Natural killer cell (primary cell): Measurements from ENCODE around the gene MTR. TPM values are rescaled to one million over a fixed set of nuclear protein-coding genes. Genes with fewer than 3 reads are reported as not detected.

Source experiments
- ATAC-seq, 3 donors: fragments of 150-1000 bp in 2 of 3; fragments of 200-7000 bp in 1 of 3; cut with Tn5 transposase; 1 replicate in 1 of 3; 2 replicates in 2 of 3; pipeline ENCODE4 v1.10.0; 2021; ENCODE audit warnings: mild to moderate bottlenecking in 2 of 3, moderate library complexity in 2 of 3
- DNase-seq, 2 donors: peaks; one replicate each; pipeline versions ENCODE4 v3.0.0 to v3.0.0-alpha.2; 2013 to 2021; ENCODE audit warnings: mixed read lengths in 1 of 2
- H3K27ac ChIP-seq: one replicate; pipeline ENCODE4 v1.5.1; 2013; ENCODE audit warnings: mild to moderate bottlenecking, low read length
- H3K27me3 ChIP-seq: one replicate; pipeline ENCODE4 v1.6.1; 2013; ENCODE audit warnings: low read length; ENCODE audit not compliant: control insufficient read depth, insufficient read depth
- H3K36me3 ChIP-seq: one replicate; pipeline ENCODE4 v1.6.1; 2013; ENCODE audit warnings: low read length; ENCODE audit not compliant: control insufficient read depth, insufficient read depth
- H3K4me1 ChIP-seq: one replicate; pipeline ENCODE4 v1.6.1; 2013; ENCODE audit warnings: low read length; ENCODE audit not compliant: control insufficient read depth, insufficient read depth
- H3K4me3 ChIP-seq: one replicate; pipeline ENCODE4 v1.5.1; 2013; ENCODE audit warnings: low read length
- H3K9me3 ChIP-seq: one replicate; pipeline ENCODE4 v1.6.1; 2013; ENCODE audit warnings: low read length; ENCODE audit not compliant: control insufficient read depth, insufficient read depth
- H3K27ac Mint-ChIP-seq, 2 donors: one replicate each; pipeline ENCODE4 v1.8.0; 2022; ENCODE audit warnings: mild to moderate bottlenecking in 2 of 2, mixed read lengths in 2 of 2, moderate library complexity in 1 of 2
- H3K27me3 Mint-ChIP-seq, 2 donors: one replicate each; pipeline ENCODE4 v1.8.0; 2022; ENCODE audit warnings: low read depth in 2 of 2, mixed read lengths in 2 of 2
- H3K36me3 Mint-ChIP-seq: one replicate; pipeline ENCODE4 v1.8.0; 2022; ENCODE audit warnings: mixed read lengths
- H3K4me1 Mint-ChIP-seq, 2 donors: one replicate each; pipeline ENCODE4 v1.8.0; 2022; ENCODE audit warnings: mixed read lengths in 2 of 2
- H3K4me3 Mint-ChIP-seq: one replicate; pipeline ENCODE4 v1.8.0; 2022; ENCODE audit warnings: mild to moderate bottlenecking, moderate library complexity, mixed read lengths
- H3K9me3 Mint-ChIP-seq, 2 donors: one replicate each; pipeline ENCODE4 v1.8.0; 2022; ENCODE audit warnings: mixed read lengths in 2 of 2
- WGBS: methylation state at CpG from one replicate; pipeline ENCODE4 v1.1.7; 2013; ENCODE audit warnings: missing lambda C conversion rate; ENCODE audit not compliant: insufficient coverage; 5-methylcytosine and 5-hydroxymethylcytosine counted together
- intact Hi-C: fragments of 100-400 bp; cut with micrococcal nuclease; formaldehyde crosslinking; loops from one replicate; pipeline ENCODE4 v1.14.2; 2022
- total RNA-seq, 4 donors: library from RNA; stranded (reverse); fragments of 120-200 nt in 1 of 4; gene quantifications; one replicate each; pipeline versions ENCODE4 v1.2.3 to v1.2.4, GENCODE V29; 2013 to 2022
- TF ChIP-seq, protein P1 (sequence below): fragments of 200-600 bp; IDR thresholded peaks from one replicate; pipeline ENCODE4 v1.8.0; 2022; ENCODE audit warnings: antibody characterized with exemption

Gene MTR
- total RNA-seq, 3 donors from 2014 or later (not counting 1 experiment from before 2014, with no cell fraction given) = 28.4 to 41.1 (median 38.4) TPM

- WGBS = 67% methylated on average over 2 of the region's 2 CpGs
- H3K27me3 ChIP-seq = no peaks in the 10 kb centered on the region
- Mint-ChIP-seq H3K9me3 (peaks cover 2 to 10% of the 10 kb centered on the region in 2 donors), H3K27me3 (no peaks in the 10 kb centered on the region), H3K27ac (no peak overlapping the region), H3K4me1 (no peaks in the 10 kb centered on the region), H3K4me3 (no peak overlapping the region), H3K36me3 (peaks cover 15% of the 10 kb centered on the region)
- no peak overlapping the region for H3K27ac ChIP-seq
- no peaks in the 10 kb centered on the region for H3K36me3 ChIP-seq
- TF ChIP-seq, protein P1, sequence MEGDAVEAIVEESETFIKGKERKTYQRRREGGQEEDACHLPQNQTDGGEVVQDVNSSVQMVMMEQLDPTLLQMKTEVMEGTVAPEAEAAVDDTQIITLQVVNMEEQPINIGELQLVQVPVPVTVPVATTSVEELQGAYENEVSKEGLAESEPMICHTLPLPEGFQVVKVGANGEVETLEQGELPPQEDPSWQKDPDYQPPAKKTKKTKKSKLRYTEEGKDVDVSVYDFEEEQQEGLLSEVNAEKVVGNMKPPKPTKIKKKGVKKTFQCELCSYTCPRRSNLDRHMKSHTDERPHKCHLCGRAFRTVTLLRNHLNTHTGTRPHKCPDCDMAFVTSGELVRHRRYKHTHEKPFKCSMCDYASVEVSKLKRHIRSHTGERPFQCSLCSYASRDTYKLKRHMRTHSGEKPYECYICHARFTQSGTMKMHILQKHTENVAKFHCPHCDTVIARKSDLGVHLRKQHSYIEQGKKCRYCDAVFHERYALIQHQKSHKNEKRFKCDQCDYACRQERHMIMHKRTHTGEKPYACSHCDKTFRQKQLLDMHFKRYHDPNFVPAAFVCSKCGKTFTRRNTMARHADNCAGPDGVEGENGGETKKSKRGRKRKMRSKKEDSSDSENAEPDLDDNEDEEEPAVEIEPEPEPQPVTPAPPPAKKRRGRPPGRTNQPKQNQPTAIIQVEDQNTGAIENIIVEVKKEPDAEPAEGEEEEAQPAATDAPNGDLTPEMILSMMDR = no peak
- no peak overlapping the region for H3K4me3 ChIP-seq
- intact Hi-C loops = no loop called here
- no peak for DNase-seq
- no peaks in the 10 kb centered on the region for H3K4me1 ChIP-seq
- H3K9me3 ChIP-seq = no peaks in the 10 kb centered on the region
- ATAC-seq = no peak
Measured at GRCh38 chr1:236913371-236914037, 118.4 kb downstream of the MTR start.

GRCh38 chr1:236914375-236914774 lies 119.3 kb downstream of the MTR start:
- Mint-ChIP-seq H3K27ac (no peak overlapping the region), H3K4me3 (no peak overlapping the region), H3K36me3 (peaks cover 15% of the 10 kb centered on the region), H3K4me1 (no peaks in the 10 kb centered on the region), H3K27me3 (no peaks in the 10 kb centered on the region), H3K9me3 (peaks cover 0 to 9% of the 10 kb centered on the region in 2 donors)
- intact Hi-C loops = no loop called here
- WGBS = 70% methylated on average over 1 of the region's 2 CpGs
- H3K4me1 ChIP-seq = no peaks in the 10 kb centered on the region
- no peaks in the 10 kb centered on the region for H3K27me3 ChIP-seq
- TF ChIP-seq, protein P1 = no peak
- no peak overlapping the region for H3K4me3 ChIP-seq
- H3K27ac ChIP-seq = no peak overlapping the region
- no peak for DNase-seq
- no peaks in the 10 kb centered on the region for H3K36me3 ChIP-seq
- H3K9me3 ChIP-seq = no peaks in the 10 kb centered on the region
- no peak for ATAC-seq

GRCh38 chr1:236916131-236916800 lies 121.2 kb downstream of the MTR start:
- DNase-seq (no peak), ATAC-seq (no peak)
- no peaks in the 10 kb centered on the region for H3K4me1 Mint-ChIP-seq
- Histone ChIP-seq H3K4me3 (no peak overlapping the region), H3K9me3 (no peaks in the 10 kb centered on the region), H3K27me3 (no peaks in the 10 kb centered on the region), H3K27ac (no peak overlapping the region), H3K36me3 (no peaks in the 10 kb centered on the region), H3K4me1 (no peaks in the 10 kb centered on the region)
- H3K9me3 Mint-ChIP-seq = peaks cover 0 to 9% of the 10 kb centered on the region in 2 donors
- H3K27ac Mint-ChIP-seq = no peak overlapping the region
- intact Hi-C loops = no loop called here
- H3K4me3 Mint-ChIP-seq = no peak overlapping the region
- peaks cover 15% of the 10 kb centered on the region for H3K36me3 Mint-ChIP-seq
- TF ChIP-seq, protein P1 = no peak
- no peaks in the 10 kb centered on the region for H3K27me3 Mint-ChIP-seq
- 89% methylated on average over 4 of the region's 5 CpGs for WGBS
